ENCODE results near the gene MRFAP1L1.

GRCh38 chr4:6747294-6748051 is 37.8 kb upstream of the MRFAP1L1 start:
- TF ChIP-seq, protein P1, sequence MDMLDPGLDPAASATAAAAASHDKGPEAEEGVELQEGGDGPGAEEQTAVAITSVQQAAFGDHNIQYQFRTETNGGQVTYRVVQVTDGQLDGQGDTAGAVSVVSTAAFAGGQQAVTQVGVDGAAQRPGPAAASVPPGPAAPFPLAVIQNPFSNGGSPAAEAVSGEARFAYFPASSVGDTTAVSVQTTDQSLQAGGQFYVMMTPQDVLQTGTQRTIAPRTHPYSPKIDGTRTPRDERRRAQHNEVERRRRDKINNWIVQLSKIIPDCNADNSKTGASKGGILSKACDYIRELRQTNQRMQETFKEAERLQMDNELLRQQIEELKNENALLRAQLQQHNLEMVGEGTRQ (CRISPR knock-in tag; IDR thresholded peaks at IDR 0.05) = no peak
- TF ChIP-seq SP1 (CRISPR knock-in tag; IDR thresholded peaks at IDR 0.05) (no peak), SPI1 (IDR thresholded peaks at IDR 0.05; ENCODE audit: borderline replicate concordance, low read depth, low read length) (no peak), ZKSCAN1 (IDR thresholded peaks at IDR 0.05; ENCODE audit: low read depth, low read length) (no peak), ZNF224 (CRISPR knock-in tag; IDR thresholded peaks at IDR 0.05) (no peak), CAMTA2 (CRISPR knock-in tag; conservative IDR thresholded peaks at IDR 0.05) (no peak), POLR2A (conservative IDR thresholded peaks at IDR 0.05) (no peak), USF1 (CRISPR knock-in tag; IDR thresholded peaks at IDR 0.05) (no peak)
- TF ChIP-seq, protein P2, sequence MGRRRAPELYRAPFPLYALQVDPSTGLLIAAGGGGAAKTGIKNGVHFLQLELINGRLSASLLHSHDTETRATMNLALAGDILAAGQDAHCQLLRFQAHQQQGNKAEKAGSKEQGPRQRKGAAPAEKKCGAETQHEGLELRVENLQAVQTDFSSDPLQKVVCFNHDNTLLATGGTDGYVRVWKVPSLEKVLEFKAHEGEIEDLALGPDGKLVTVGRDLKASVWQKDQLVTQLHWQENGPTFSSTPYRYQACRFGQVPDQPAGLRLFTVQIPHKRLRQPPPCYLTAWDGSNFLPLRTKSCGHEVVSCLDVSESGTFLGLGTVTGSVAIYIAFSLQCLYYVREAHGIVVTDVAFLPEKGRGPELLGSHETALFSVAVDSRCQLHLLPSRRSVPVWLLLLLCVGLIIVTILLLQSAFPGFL (CRISPR knock-in tag; IDR thresholded peaks at IDR 0.05) = no peak
- TF ChIP-seq, protein P3, sequence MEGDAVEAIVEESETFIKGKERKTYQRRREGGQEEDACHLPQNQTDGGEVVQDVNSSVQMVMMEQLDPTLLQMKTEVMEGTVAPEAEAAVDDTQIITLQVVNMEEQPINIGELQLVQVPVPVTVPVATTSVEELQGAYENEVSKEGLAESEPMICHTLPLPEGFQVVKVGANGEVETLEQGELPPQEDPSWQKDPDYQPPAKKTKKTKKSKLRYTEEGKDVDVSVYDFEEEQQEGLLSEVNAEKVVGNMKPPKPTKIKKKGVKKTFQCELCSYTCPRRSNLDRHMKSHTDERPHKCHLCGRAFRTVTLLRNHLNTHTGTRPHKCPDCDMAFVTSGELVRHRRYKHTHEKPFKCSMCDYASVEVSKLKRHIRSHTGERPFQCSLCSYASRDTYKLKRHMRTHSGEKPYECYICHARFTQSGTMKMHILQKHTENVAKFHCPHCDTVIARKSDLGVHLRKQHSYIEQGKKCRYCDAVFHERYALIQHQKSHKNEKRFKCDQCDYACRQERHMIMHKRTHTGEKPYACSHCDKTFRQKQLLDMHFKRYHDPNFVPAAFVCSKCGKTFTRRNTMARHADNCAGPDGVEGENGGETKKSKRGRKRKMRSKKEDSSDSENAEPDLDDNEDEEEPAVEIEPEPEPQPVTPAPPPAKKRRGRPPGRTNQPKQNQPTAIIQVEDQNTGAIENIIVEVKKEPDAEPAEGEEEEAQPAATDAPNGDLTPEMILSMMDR (IDR thresholded peaks at IDR 0.05 in 2 of 3, conservative IDR thresholded peaks at IDR 0.05 in 1 of 3; ENCODE audit: insufficient read depth in 2 of 3, low read depth in 1 of 3, low read length in 3 of 3) = no peak
